EH (cell line): ENCODE measurements around the gene TRIM69.
"Not testable (repeated sequence)": the region's sequence is repeated elsewhere in the genome, so short reads cannot be mapped to it uniquely, and the experiment has no call there.

Experiments
- DNase-seq: peaks from one replicate; pipeline ENCODE4 v3.0.0-alpha.2; 2015; ENCODE audit warnings: low read depth

Gene TRIM69

GRCh38 chr15:44716983-44717602 lies 19.2 kb upstream of the TRIM69 start:
- DNase-seq: no peak

GRCh38 chr15:44718180-44718926 lies 18.0 kb upstream of the TRIM69 start:
- DNase-seq: no peak

DNA sequence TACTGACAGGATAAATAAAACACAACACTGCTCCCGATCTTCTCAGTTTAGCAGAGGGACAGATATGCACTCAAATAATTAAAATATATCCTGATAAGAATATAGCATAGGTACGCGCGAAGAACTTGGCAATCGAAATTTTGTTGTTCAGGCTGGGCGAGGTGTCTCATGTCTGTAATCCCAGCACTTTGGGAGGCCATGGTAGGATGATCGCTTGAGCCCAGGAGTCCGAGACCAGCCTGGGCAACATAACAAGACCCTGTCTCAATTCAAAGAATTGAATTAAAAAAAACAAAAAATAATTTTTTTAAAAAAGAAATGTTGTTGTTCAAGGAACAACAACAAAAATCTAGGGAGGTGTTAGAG lies 17.4 kb upstream of the TRIM69 start:
- DNase-seq: no peak

- DNase-seq: peak; percentile 33
These were observed 16.9 kb upstream of the TRIM69 start for GRCh38 chr15:44719293-44719999.

DNA sequence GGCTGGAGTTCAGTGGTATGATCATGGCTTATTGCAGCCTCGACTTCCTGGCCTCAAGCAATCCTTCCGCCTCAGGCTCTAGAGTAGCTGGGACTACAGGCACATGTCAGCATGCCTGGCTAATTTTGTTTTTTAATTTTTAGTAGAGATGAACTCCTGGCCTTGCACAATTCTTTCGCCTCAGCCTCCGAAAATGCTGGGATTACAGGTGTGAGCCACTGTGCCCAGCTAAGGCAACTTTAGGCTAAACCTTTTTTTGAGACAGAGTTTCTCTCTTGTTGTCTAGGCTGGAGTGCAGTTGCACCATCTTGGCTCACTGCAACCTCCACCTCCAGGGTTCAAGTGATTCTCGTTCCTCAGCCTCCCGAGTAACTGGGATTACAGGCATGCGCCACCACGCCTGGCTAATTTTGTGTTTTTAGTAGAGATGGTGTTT lies 16.3 kb upstream of the TRIM69 start:
- DNase-seq: not testable (repeated sequence)

DNA sequence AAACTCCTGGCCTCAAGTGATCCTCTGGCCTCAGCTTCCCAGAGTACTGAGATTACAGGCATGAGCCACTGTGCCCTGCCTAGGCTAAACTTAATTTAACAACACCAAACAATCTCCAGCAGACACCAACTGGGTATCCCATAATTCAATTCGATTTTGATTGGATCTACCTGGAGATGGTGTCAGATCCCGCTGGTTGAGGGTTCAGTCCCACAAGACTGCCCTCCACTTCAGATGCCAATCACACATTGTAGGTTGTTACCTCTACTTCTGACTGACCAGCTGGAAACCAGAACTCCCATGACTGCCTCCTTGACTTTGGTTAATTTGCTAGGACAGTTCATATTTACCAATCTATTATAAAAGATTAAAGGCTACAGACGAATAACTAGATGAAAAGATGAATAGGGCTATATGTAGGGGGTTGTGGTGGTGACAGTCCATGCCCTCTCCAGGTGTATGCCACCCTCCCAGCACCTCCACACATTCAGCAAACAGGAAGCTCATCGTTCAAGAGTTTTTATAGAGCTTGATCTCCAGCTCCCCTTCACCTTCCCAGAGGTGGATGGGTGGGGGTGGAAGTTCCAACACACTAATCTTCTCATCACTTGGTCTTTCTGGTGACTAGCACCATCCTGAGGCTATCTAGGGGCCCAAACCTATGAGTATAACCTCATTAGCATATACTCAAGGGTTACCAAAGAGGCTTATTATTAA lies 15.7 kb upstream of the TRIM69 start:
- no peak for DNase-seq

- DNase-seq: no peak
These were observed 14.3 kb upstream of the TRIM69 start for GRCh38 chr15:44722011-44722410.

DNA sequence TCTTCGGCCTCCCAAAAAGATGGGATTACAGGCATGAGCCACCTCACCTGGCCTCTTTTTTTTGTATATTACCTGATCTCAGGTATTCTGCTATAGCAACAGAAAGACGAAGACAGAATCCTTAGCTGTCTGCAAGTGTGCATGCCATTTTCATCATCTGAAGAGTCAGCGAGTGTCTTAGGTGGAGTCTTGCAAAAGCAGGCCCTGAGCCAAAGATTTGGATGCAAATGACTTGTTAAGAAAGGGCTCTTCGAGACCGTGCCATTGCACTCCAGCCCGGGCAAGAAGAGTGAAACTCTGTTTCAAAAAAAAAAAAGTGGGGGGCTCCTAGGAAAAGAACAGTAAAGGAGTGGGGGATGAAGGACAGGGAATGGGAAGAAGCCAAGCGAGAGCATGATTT lies 10.2 kb upstream of the TRIM69 start:
- peak; percentile 9 for DNase-seq

GRCh38 chr15:44726568-44727484 lies 9.5 kb upstream of the TRIM69 start:
- peak; percentile 96 for DNase-seq

DNA sequence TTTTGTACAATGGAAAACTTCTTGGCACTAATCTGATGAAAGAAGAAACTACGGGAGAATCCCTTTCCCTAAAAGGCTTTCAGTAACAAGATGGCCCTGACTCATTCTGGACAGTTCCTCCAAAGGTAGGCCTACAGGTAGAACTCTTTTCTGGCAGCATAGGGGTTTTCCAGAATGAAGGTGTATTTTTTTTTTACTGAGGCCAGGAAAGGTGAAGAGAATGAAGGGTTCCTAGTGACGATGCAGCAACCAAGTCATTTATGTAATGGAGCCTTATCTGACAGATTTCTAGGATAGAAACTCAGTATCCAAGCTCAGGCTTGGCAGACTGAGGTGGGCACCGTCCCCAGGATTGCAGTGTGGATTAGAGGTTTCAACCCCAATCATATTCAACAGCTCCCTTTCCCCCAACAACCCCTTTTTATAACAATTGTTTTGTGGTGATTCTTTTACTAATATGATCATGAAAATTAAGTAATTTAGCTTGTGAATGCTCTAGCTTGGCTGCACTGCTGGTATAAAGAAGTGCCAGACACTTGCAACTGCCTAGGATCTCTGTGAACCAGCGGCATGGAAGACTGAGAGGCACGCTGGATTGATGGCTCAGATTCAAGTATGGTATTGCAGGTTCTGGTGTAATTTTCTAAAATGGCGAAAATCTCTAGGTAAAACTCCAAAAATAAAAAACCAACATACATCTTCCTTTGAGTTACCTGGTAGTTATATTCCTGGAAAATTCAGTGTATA lies 8.7 kb upstream of the TRIM69 start:
- no peak for DNase-seq

DNA sequence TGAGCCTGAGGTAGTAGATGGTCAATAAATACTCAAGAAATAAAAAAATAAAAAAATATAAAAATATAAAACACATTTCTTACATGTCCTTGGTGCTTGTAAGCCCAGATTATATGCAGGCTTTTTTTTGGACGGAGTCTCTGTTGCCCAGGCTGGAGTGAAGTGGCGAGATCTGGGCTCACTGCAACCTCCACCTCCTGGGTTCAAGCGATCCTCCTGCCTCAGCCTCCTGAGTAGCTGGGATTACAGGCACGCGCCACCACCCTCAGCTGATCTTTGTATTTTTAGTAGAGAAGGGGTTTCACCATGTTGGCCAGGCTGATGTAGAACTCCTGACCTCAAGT lies 8.1 kb upstream of the TRIM69 start:
- not testable (repeated sequence) for DNase-seq

- DNase-seq: peak; percentile 99
These were observed 7.5 kb upstream of the TRIM69 start for GRCh38 chr15:44728576-44729407.

- DNase-seq: no peak
These were observed 6.8 kb upstream of the TRIM69 start for GRCh38 chr15:44729408-44730127.

- no peak for DNase-seq
These were observed 1.4 kb upstream of the TRIM69 start for GRCh38 chr15:44734839-44735481.

DNA sequence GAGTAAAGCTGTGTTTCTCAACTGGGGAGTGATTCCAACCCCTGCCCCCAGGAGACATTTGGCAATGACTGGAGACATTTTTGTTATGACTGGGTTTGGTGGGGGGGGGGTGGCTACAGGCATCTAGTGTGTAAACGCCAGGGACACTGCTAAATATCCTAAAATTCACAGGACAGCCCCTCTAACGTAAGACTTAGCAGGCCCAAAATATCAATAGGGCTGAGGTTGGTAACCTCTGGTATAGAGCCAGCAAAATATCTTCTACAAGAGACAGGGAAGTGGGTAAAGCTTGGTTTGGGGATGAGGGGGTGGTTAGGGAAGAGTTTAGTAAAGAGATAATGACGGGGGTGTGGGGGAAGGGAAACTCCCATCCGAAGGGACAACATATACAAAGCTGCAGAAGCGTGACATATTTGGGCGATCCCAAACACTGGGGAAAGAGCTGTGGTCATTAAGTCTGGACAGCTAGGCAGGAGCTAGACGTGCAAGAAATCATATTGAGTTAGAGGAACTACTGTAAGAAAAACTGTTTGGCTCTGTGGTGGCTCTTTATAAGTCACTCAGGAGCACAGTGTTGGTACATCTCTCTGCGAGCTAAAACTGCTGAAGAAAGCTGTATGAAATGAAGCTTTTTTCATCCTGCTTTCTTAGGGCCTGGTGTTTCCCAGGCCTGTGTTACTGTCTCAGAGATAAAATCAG lies 697 bp upstream of the TRIM69 start:
- peak; percentile 24 for DNase-seq

- DNase-seq: peak; percentile 66
These were observed 2.1 kb downstream of the TRIM69 start for GRCh38 chr15:44738340-44738984.

DNA sequence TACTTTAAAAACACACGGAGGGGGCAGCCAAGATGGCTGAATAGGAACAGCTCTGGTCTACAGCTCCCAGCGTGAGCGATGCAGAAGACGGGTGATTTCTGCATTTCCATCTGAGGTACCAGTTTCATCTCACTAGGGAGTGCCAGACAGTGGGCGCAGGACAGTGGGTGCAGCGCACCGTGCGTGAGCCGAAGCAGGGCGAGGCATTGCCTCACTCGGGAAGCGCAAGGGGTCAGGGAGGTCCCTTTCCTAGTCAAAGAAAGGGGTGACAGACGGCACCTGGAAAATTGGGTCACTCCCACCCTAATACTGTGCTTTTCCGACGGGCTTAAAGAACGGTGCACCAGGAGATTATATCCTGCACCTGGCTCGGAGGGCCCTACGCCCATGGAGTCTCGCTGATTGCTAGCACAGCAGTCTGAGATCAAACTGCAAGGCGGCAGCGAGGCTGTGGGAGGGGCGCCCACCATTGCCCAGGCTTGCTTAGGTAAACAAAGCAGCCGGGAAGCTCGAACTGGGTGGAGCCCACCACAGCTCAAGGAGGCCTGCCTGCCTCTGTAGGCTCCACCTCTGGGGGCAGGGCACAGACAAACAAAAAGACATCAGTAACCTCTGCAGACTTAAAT lies 3.0 kb downstream of the TRIM69 start:
- DNase-seq: not testable (repeated sequence)
